SU-DHL-6 (cell line): ENCODE measurements around the gene AGAP4.
"Not testable (repeated sequence)": the region's sequence is repeated elsewhere in the genome, so short reads cannot be mapped to it uniquely, and the experiment has no call there.

Experiments
- CTCF ChIP-seq: fragments of 200-600 bp; sonication (generic); IDR thresholded peaks from one replicate; pipeline ENCODE4 v1.5.1; 2017; ENCODE audit warnings: antibody characterized with exemption, mild to moderate bottlenecking, low read length, moderate library complexity; ENCODE audit not compliant: insufficient read depth, poor library complexity, severe bottlenecking
- EZH2phosphoT487 ChIP-seq: fragments of 200-600 bp; sonication (generic), shearing (Covaris generic); conservative IDR thresholded peaks from 2 replicates; pipeline ENCODE4 v1.6.1; 2018; ENCODE audit warnings: mild to moderate bottlenecking, antibody characterized with exemption, low read length, moderate library complexity, mixed read lengths

DNA sequence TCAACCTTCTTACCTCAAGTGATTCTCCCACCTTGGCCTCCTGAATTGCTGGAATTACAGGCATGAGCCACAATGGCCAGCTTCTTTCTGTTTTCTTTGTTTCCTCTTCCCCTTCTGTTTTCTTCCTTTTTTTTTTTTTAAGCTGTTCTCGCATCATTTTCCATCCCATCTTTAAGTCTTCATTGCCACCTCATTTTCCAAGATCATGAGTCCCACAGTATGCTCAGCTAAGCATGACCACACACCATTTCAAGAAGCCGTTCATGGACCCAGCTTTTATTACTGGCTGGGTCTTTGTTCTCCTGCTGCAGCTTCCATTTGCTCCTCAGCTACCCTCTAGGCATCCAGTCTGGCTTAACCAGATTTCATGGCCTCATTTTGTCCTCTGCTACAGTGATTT is 52.5 kb downstream of the AGAP4 start:
- TF ChIP-seq CTCF, EZH2phosphoT487: not testable (repeated sequence)
